Activated CD4-positive, alpha-beta memory T cell treated with anti-CD3 and anti-CD28 coated beads, Interleukin-2, amount 10 ng/mL, durations not matched to agents 7 days and 5 days (primary cell): Measurements from ENCODE around the gene PLS1. TPM values are rescaled to one million over a fixed set of nuclear protein-coding genes. Genes with fewer than 3 reads are reported as not detected.
"Not testable (repeated sequence)": the region's sequence is repeated elsewhere in the genome, so short reads cannot be mapped to it uniquely, and the experiment has no call there.

Experiments used
- CTCF ChIA-PET: fragments of 350-600 bp; sonication (Branson Sonifier 250); formaldehyde crosslinking; loops from one replicate; lab custom pipeline; 2021; ENCODE audit warnings: antibody characterized with exemption, inconsistent platforms; lab: Charles Lee
- POLR2A ChIA-PET: fragments of 350-600 bp; sonication (Branson Sonifier 250); formaldehyde crosslinking; loops from one replicate; lab custom pipeline; 2021; ENCODE audit warnings: antibody characterized with exemption; lab: Charles Lee
- DNase-seq: peaks from one replicate; pipeline ENCODE4 v3.0.0-alpha.2; 2020
- H3K27ac Mint-ChIP-seq: one replicate; pipeline ENCODE4 v1.8.0; 2021; ENCODE audit warnings: mild to moderate bottlenecking, mixed read lengths
- H3K27me3 Mint-ChIP-seq: one replicate; pipeline ENCODE4 v1.8.0; 2021; ENCODE audit warnings: mixed read lengths
- H3K36me3 Mint-ChIP-seq: one replicate; pipeline ENCODE4 v1.8.0; 2021; ENCODE audit warnings: low read depth, mixed read lengths
- H3K4me1 Mint-ChIP-seq: one replicate; pipeline ENCODE4 v1.8.0; 2021; ENCODE audit warnings: mixed read lengths
- H3K4me3 Mint-ChIP-seq: one replicate; pipeline ENCODE4 v1.8.0; 2021; ENCODE audit warnings: mild to moderate bottlenecking, mixed read lengths
- H3K9me3 Mint-ChIP-seq: one replicate; pipeline ENCODE4 v1.8.0; 2021; ENCODE audit warnings: mixed read lengths
- total RNA-seq, 2 experiments: library from RNA; stranded (reverse); gene quantifications; one replicate each; pipeline ENCODE4 v1.2.3, GENCODE V29; 2021

Gene PLS1
- total RNA-seq, 2 experiments from 2014 or later = 3.1 to 3.6 TPM

DNA sequence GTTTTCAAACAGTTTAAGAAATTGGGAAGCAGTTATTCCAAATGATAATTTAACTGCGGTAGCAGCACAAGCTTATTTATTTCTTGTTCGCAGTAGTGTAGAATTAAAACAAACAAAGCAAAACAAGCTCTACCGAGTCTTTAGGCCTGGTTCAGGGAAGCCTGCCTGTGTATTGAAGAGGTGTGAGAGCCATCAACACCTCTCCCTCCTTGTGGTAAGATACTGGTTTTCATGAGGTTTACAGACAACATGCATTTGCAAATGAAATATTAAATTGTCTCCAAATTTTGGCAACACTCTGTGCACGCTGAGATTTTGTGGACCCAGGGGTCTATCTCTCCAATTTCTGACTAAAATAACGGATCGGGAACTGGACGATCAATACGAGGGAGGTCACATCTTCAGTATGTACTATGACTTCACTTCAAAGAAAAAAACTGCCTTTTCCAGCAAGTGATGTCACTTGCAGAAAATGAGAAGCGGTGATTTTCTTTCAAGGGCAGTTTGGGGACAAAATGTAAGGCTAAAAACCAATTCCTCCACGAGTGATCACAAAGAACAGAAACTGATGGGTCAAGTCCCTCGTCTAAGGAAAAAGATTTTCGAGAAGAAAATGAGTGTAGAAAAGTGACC lies 18.4 kb upstream of the PLS1 start:
- CTCF ChIA-PET = interaction anchor here (1.1 to 1.8 kb wide), 4 partner anchors 9 to 149 kb away, joined by 3 to 4 read pairs (median 4); partner anchors contain the start of gene TRPC1
- no peak for DNase-seq

DNA sequence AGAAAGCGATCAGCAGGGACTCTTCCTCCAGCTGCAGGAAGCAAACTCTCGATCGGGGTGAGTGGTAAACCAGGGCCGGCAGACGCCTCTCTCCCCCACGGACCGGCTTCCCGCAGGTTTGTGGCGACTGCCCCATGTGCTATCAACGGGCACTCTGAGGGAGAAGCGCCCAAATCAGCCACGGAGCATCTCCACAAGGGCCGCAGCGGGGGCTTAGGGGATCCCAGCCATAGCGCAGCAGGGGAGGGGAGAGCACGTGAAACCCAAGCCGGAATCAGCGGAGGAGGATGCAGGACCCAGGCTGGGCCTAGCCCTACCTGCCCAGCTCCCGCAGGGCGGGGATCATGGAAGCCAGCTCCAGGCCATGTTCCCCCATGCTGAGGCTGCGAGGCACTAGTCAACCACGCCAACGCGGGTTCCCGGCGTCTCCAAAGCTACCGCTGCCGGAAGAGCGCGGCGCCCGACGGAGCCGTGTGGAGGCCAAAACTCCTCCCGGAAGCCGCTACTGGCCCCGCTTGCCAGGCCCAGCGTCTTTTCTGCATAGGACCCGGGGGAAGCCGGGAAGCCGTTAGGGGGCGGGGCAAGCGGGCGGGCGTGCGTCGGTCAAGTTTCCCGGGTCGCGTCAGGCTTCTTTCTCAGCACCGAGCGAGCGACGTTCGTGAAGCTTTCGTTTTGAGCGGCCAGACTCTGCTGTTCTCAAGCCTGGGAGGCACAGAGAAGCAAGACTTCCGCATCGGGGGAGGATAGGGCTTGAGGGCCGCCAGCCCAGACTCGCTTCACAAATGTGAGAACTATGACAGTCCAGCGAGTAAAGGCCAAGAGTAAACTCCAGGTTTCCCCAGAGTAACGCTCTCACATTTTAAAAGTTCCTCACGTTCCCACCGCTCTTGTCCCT lies 17.6 kb upstream of the PLS1 start, which contains the start of gene ATR:
TSS of gene ATR (minus strand) at position 405 of the 895 bp plus-strand sequence. CDS start at position 376, 29 bp downstream.
- DNase-seq = peak; percentile 98
- Mint-ChIP-seq H3K36me3 (peaks cover 13% of the 10 kb centered on the region), H3K27me3 (peaks cover 11% of the 10 kb centered on the region), H3K27ac (peak within 1 kb of the TSS; percentile 95), H3K4me3 (peak within 1 kb of the TSS; percentile 98), H3K4me1 (peaks cover 45% of the 10 kb centered on the region), H3K9me3 (no peaks in the 10 kb centered on the region)
- POLR2A ChIA-PET = interaction anchor here (0.6 to 4.2 kb wide), 21 partner anchors 9 to 840 kb away, joined by 3 to 97 read pairs (median 4); partner anchors contain the start of genes PLS1, RNF7, TRPC1 and U2SURP
- CTCF ChIA-PET = interaction anchor here (0.5 to 1.3 kb wide), 6 partner anchors 19 to 423 kb away, joined by 3 to 4 read pairs (median 3); partner anchors contain the start of gene U2SURP

More for the DNA sequence above, 18.4 kb upstream of the PLS1 start:
- peak overlapping the region; percentile 95 for H3K27ac Mint-ChIP-seq
- peaks cover 13% of the 10 kb centered on the region for H3K36me3 Mint-ChIP-seq
- H3K27me3 Mint-ChIP-seq = peaks cover 3% of the 10 kb centered on the region
- H3K4me1 Mint-ChIP-seq = peaks cover 45% of the 10 kb centered on the region
- H3K4me3 Mint-ChIP-seq = peak overlapping the region; percentile 98
- no peaks in the 10 kb centered on the region for H3K9me3 Mint-ChIP-seq
- POLR2A ChIA-PET = interaction anchor here (0.9 to 4.2 kb wide), 20 partner anchors 8 to 839 kb away, joined by 3 to 97 read pairs (median 4); partner anchors contain the start of genes PLS1, RNF7, TRPC1 and U2SURP

DNA sequence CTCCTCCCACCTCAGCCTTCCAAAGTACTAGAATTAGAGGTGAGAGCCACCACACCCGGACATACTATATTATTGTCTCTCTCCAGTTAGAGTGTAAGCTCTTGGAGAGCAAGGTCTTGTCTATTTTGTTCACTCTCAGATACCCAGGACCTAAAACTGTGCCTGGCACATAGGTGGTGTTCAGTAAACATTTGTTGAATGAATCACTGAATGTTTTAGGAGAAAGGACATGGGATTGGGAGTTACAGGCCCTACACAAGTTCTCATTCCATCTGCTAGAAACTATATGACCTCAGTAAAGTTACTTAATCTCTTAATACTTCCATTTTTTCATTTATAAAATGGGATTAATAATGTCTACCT lies 16.2 kb upstream of the PLS1 start:
- peak overlapping the region; percentile 95 for H3K27ac Mint-ChIP-seq

DNA sequence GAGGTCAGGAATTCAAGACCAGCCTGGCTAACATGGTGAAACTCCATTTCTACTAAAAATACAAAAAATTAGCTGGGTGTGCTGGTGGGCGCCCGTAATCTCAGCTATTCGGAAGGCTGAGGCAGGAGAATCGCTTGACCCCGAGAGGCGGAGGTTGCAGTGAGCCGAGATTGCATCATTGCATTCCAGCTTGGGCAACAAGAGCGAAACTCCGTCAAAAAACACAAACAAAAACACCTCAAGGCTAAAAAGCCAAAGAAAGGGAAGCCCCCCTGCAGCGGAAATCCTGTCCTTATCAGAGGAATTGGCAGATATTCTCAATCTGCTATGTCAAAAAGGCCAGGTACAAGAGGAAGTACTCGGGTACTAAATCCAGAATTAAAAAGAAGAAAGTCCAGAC lies 15.1 kb upstream of the PLS1 start:
- H3K4me3 Mint-ChIP-seq, H3K36me3 Mint-ChIP-seq, H3K9me3 Mint-ChIP-seq, DNase-seq, H3K27ac Mint-ChIP-seq, CTCF ChIA-PET: not testable (repeated sequence)
- Mint-ChIP-seq H3K27me3 (peaks cover 18% of the 10 kb centered on the region), H3K4me1 (peaks cover 28% of the 10 kb centered on the region)
- POLR2A ChIA-PET = interaction anchor here (4.1 kb wide), 1 partner anchor 420 kb away, joined by 43 read pairs; the partner anchor contains the start of gene U2SURP

More for the DNA sequence above, 16.2 kb upstream of the PLS1 start:
- Mint-ChIP-seq H3K4me1 (peaks cover 37% of the 10 kb centered on the region), H3K36me3 (peaks cover 10% of the 10 kb centered on the region), H3K4me3 (peak overlapping the region; percentile 98), H3K27me3 (peaks cover 17% of the 10 kb centered on the region), H3K9me3 (no peaks in the 10 kb centered on the region)
- CTCF ChIA-PET = no interaction called here
- POLR2A ChIA-PET = interaction anchor here (2.6 to 4.2 kb wide), 4 partner anchors 12 to 422 kb away, joined by 16 to 97 read pairs (median 42); partner anchors contain the start of genes PLS1, TRPC1, U2SURP and XRN1
- DNase-seq = no peak

DNA sequence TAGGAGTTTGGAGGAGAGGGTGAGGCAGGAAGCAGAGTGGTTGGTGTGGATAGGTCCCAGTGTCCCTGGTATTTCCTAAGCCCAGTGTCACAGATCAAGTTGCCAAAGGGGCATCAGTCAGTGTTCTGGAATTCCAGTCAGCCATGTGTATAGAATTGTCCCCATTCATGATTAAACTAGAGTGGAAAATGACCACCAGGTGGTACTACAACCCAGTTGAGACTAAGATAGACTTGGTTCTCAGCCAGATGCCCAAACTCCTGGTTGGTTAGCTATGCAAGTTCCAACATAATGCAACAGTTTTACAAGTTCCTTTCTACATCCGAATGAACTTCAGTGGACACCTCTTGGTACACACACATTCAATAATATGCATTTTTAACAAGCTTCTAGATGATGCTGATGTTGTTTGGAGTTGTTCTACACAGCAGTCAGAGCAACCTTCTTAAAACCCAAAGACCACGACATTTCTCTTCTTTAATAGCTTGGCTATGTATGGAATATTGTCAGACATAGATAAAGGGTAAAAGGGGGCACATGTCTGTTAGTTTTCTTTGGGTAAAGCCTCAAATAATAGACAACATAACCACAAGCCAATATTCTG lies 9.3 kb upstream of the PLS1 start:
- H3K4me1 Mint-ChIP-seq = no peaks in the 10 kb centered on the region
- DNase-seq = no peak
- no peak overlapping the region for H3K27ac Mint-ChIP-seq
- no peaks in the 10 kb centered on the region for H3K9me3 Mint-ChIP-seq
- ChIA-PET CTCF (interaction anchor here (0.7 to 1.9 kb wide), 6 partner anchors 10 to 407 kb away, joined by 3 to 6 read pairs (median 4); no protein-coding TSS in a partner anchor), POLR2A (interaction anchor here (13.0 kb wide), 1 partner anchor 8 kb away, joined by 97 read pairs; the partner anchor contains the start of gene ATR)
- peaks cover 30% of the 10 kb centered on the region for H3K27me3 Mint-ChIP-seq
- H3K4me3 Mint-ChIP-seq = no peak overlapping the region
- no peaks in the 10 kb centered on the region for H3K36me3 Mint-ChIP-seq

DNA sequence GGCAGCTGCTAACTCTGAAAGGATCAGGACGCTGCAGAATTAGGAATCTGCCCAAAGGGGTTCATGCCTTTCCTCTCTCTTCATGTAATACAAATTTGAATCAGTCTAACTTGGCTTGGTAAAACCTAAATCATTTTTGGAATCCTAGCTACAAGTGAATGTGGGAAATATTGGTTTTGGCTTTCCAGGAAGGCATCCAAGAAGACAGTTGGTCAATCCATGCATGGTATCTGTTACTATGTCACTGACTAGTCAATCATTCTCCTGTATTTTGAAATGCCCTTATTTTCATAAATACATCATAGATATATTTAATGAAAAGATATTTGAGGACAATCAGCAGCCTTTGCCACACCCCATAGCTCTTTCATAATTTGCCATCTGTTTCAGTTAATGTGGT lies 7.5 kb upstream of the PLS1 start:
- ChIA-PET POLR2A (interaction anchor here (13.0 kb wide), 1 partner anchor 10 kb away, joined by 97 read pairs; the partner anchor contains the start of gene ATR), CTCF (interaction anchor here (0.7 kb wide), 1 partner anchor 29 kb away, joined by 3 read pairs; no protein-coding TSS in a partner anchor)
- DNase-seq = no peak
- Mint-ChIP-seq H3K36me3 (no peaks in the 10 kb centered on the region), H3K27ac (no peak overlapping the region), H3K27me3 (peaks cover 23% of the 10 kb centered on the region), H3K4me1 (no peaks in the 10 kb centered on the region), H3K9me3 (no peaks in the 10 kb centered on the region), H3K4me3 (no peak overlapping the region)

DNA sequence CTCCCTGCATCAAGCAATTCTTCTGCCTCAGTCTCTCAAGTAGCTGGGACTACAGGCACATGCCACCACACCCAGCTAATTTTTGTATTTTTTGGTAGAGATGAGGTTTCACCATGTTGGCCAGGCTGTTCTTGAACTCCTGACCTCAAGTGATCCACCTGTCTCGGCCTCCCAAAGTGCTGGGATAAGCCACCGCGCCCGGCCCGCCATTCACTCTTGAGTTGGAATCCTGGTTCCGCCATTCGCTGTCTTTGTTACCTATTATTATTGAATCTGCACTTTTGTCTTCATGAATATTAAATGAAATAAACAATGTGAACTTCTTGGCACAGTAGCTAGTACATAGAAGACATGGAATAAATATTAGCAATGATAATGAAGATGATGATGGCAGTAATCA lies 3.9 kb upstream of the PLS1 start:
- ChIA-PET POLR2A (interaction anchor here (13.0 kb wide), 1 partner anchor 14 kb away, joined by 97 read pairs; the partner anchor contains the start of gene ATR), CTCF (interaction anchor here (0.7 to 1.2 kb wide), 2 partner anchors 10 to 1117 kb away, joined by 3 to 4 read pairs; no protein-coding TSS in a partner anchor)
- not testable (repeated sequence) for H3K9me3 Mint-ChIP-seq

DNA sequence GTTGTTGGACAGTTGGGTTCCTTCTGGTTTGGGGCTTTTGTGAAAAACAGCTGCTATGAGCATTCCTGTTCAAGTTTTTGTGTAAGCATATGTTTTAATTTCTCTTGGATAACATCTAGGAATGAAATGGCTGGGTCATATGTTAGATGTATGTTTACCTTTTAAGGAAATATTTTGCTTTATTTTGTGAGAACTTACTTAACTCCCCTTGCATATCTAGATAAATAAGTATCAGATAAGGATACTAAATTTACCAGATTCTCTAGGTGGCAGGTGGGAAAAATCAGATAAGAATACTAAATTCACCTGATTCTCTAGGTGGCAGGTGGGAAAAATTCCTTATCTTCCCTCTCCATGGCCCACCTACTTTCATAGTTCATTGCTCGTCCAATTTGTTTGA lies 1.1 kb upstream of the PLS1 start:
- CTCF ChIA-PET = interaction anchor here (0.8 kb wide), 1 partner anchor 12 kb away, joined by 4 read pairs; no protein-coding TSS in a partner anchor
- Mint-ChIP-seq H3K4me3 (peak overlapping the region; percentile 93), H3K27ac (no peak overlapping the region), H3K9me3 (no peaks in the 10 kb centered on the region), H3K27me3 (peaks cover 5% of the 10 kb centered on the region), H3K36me3 (no peaks in the 10 kb centered on the region), H3K4me1 (peaks cover 15% of the 10 kb centered on the region)
- DNase-seq = no peak
- POLR2A ChIA-PET = interaction anchor here (1.7 to 13.0 kb wide), 2 partner anchors 17 to 129 kb away, joined by 4 to 97 read pairs; partner anchors contain the start of genes ATR and TRPC1

More for the DNA sequence above, 3.9 kb upstream of the PLS1 start:
- H3K4me3 Mint-ChIP-seq, H3K36me3 Mint-ChIP-seq, H3K27ac Mint-ChIP-seq, DNase-seq: not testable (repeated sequence)
- Mint-ChIP-seq H3K27me3 (peaks cover 13% of the 10 kb centered on the region), H3K4me1 (peaks cover 13% of the 10 kb centered on the region)

DNA sequence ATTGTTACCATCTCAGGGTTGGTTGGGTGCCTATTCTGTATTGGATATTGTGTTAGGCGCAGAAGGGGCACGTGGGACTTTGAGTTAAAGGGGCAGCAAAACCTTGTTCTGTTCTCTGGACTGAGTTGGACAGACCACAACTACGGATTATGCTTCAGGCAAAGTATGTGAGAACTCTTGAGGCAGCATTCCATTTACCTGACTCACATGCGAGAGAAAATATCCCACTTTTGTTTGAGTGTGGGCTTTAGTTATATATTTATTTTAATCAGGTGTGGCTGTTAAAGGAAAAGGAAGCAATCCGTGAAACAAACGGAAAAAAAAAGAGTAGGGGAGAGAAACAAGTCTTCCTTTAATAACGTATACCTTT lies 627 bp upstream of the PLS1 start:
- Mint-ChIP-seq H3K27ac (no peak overlapping the region), H3K4me3 (peak overlapping the region; percentile 93), H3K36me3 (no peaks in the 10 kb centered on the region), H3K27me3 (peaks cover 2% of the 10 kb centered on the region), H3K4me1 (peaks cover 15% of the 10 kb centered on the region), H3K9me3 (no peaks in the 10 kb centered on the region)
- POLR2A ChIA-PET = interaction anchor here (1.6 to 13.0 kb wide), 3 partner anchors 17 to 406 kb away, joined by 4 to 97 read pairs (median 6); partner anchors contain the start of genes ATR and TRPC1
- CTCF ChIA-PET = no interaction called here
- no peak for DNase-seq

DNA sequence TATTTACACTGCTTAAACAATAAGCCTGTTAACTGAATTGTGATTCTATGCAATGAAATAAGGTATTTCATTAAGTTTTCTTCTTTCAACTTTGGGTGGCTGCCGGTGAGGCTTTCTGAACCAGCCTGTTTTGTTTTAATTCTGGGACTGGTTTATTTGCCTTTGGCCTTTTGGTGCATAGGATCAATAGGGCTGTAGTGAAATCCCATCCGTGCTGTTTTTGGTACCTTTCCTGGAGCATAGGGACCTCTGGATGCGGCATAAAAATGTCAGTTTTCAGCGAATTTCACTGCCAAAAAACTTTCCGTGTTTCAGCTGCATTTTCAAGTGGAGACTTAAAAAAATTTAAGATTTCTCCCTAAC lies 514 bp downstream of the PLS1 start:
- POLR2A ChIA-PET = interaction anchor here (0.9 to 13.0 kb wide), 3 partner anchors 18 to 405 kb away, joined by 3 to 97 read pairs (median 6); partner anchors contain the start of gene ATR

DNA sequence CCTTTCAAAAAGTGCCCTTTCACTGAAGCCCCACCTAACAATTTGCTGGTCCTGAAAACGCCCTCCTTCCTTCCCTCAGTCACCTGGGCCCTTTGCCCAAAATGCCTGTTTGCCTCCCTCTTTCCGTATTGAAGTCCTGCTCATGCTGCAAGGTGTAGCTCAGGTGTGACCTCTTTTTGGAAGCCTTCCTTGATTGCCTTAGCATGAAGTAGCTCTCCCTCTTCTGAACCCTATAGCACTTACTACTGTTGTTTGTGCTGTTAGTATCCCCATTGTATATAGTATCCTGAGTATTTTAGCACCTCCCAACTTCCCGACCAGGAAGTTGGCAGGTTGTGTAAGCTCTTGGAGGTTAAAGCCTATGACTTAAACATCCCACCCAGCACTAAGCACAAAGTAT lies 1.7 kb downstream of the PLS1 start:
- CTCF ChIA-PET = interaction anchor here (0.6 to 1.5 kb wide), 3 partner anchors 11 to 23 kb away, joined by 3 to 4 read pairs (median 3); partner anchors contain the start of gene ATR
- Mint-ChIP-seq H3K27ac (no peak overlapping the region), H3K27me3 (no peaks in the 10 kb centered on the region), H3K9me3 (no peaks in the 10 kb centered on the region), H3K4me1 (peaks cover 15% of the 10 kb centered on the region), H3K4me3 (no peak overlapping the region), H3K36me3 (no peaks in the 10 kb centered on the region)
- POLR2A ChIA-PET = interaction anchor here (0.8 to 13.0 kb wide), 2 partner anchors 12 to 19 kb away, joined by 3 to 97 read pairs; partner anchors contain the start of gene ATR
- no peak for DNase-seq

More for the DNA sequence above, 514 bp downstream of the PLS1 start:
- H3K4me3 Mint-ChIP-seq = peak overlapping the region; percentile 93
- no peak overlapping the region for H3K27ac Mint-ChIP-seq
- H3K4me1 Mint-ChIP-seq = peaks cover 15% of the 10 kb centered on the region
- CTCF ChIA-PET = interaction anchor here (1.5 kb wide), 1 partner anchor 12 kb away, joined by 4 read pairs; no protein-coding TSS in a partner anchor
- H3K27me3 Mint-ChIP-seq = peaks cover 2% of the 10 kb centered on the region
- no peaks in the 10 kb centered on the region for H3K36me3 Mint-ChIP-seq
- no peaks in the 10 kb centered on the region for H3K9me3 Mint-ChIP-seq
- DNase-seq = no peak
